GM21576 (cell line): ENCODE measurements around the gene HOXA7.

ENCODE experiments used
- ATAC-seq: cut with Tn5 transposase; IDR thresholded peaks from one replicate; pipeline ENCODE4 v1.9.1; 2021; ENCODE audit warnings: mild to moderate bottlenecking, moderate library complexity; ENCODE audit not compliant: unreplicated experiment

Gene HOXA7

GRCh38 chr7:27109466-27110185, 46.8 kb downstream of the HOXA7 start:
- no peak for ATAC-seq

DNA sequence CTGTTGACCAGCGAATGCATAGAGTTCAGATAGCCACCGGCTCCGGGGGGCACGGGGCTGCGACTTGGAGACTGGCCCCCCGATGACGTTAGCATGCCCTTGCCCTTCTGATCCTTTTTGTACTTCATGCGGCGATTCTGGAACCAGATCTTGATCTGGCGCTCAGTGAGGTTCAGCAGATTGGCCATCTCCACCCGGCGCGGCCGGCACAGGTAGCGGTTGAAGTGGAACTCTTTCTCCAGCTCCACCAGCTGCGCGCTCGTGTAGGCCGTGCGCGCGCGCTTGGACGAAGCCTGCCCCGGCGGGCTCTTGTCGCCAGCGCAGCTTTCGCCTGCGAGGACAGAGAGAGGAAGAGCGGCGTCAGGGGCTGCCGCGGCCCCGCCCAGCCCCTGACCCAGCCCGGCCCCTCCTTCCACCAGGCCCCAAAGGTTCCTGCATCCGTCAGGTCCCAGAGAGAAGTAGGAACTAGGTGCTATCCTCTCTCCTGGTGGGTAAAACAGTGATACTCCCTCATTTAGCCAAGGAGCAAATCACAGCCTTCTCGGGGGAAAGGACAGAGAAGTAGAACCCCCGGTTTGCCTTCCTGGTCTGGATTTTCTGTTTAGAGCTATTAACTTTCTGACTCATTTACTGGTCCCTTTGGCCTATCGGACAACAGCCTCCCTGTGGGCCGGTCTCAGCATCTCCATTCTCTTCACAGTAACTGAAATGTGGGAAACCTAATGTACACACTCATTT, 47.9 kb downstream of the HOXA7 start:
- ATAC-seq, result no peak

DNA sequence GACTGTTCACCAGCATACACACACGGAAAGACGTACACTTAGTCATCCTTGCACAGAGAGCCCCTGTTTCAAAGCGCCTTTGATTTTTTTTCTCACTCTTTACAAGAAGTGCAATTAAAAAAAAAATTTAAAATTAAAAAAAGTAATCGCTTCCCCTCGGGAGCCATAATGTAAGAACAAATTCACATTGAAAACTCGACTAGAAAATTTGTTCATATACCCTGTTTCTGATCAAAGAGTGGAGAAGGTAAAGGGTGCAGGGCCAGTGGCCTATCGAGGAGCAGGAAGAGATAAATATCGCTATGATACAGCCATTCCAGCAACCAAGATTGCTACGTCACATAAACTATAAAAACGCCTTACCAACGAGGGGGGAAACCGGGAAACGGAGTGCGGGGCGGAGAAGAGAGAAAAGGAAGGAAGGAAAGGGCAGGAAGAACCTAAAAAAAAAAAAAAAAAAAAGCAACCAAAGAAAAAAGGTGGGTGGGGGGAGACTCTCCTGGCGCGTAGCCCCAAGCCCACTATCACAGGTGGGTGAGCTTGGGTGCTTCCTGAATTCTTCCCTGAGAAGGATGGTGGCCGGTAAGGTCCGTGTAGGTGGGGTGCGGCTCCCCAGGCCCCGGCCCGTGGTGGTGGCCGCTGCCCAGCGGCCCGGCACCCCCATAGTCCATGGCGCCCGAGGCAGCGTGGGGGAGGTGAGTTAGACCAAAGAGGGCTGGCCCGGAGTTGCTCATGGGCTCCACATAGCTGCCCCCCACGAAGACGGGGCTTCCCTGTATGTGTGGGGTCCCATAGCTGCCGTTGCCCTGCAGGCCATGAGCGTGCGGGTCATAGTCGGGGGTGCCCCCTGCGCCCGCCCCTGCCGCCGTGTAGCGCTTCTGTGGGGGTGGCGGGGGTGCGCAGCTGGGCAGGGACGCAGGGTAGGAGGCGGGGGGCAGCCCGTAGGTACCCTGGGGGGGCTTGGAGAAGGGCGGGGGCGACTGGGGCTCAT, 48.8 kb downstream of the HOXA7 start:
- ATAC-seq, result no peak

DNA sequence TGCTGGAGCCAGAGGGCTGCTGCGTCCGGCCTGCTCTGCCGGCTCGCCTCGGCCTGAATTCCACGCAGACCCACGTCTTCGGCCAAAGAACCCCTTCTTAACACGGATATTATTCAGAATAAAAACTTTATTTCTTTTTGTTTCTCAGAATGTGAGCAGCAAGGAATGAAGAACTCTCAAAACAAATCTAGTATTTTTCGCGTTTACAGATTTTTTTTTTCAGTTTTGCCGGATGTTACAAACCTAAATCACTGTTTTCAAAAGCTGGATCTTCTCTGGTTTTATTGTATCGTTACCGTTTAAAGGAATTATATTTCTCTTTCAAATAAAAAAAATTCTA, 49.6 kb downstream of the HOXA7 start:
- no peak for ATAC-seq

GRCh38 chr7:27106181-27106900, 50.1 kb downstream of the HOXA7 start:
- no peak for ATAC-seq

DNA sequence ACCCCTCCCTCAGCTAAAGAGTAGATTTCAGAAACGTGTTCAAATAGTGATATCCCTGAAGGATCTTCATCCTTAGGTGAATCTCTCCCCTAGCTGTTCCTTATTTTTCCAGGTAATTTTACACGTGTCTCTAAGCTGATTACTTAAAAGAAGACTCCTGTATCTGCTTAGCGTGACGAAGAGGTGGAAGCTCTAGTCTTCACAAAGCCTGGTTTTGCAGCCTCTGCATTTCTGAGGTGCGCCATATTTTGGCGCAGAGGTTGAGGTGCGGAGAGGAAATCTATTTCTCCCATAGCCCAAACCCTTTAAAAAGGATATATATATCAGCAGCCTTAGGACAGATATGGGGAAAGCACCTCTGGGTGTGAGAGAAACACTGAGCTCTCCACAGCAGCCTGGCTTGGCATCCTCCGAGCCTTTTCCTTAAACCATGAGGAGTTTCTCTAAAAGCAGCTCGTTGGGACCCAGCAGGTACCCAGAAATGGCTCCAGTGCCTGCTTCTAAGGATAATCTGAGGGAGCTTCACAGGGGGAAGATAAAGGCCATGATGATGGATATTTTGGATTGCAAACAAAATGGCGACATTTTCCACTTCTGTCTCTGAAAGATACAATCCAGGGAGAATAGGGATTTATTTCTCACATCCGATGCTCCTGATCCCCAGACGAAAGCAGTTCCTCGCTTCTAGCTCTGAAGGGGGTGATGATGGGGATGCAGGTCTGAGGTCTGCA, 51.0 kb downstream of the HOXA7 start:
- ATAC-seq, result no peak

DNA sequence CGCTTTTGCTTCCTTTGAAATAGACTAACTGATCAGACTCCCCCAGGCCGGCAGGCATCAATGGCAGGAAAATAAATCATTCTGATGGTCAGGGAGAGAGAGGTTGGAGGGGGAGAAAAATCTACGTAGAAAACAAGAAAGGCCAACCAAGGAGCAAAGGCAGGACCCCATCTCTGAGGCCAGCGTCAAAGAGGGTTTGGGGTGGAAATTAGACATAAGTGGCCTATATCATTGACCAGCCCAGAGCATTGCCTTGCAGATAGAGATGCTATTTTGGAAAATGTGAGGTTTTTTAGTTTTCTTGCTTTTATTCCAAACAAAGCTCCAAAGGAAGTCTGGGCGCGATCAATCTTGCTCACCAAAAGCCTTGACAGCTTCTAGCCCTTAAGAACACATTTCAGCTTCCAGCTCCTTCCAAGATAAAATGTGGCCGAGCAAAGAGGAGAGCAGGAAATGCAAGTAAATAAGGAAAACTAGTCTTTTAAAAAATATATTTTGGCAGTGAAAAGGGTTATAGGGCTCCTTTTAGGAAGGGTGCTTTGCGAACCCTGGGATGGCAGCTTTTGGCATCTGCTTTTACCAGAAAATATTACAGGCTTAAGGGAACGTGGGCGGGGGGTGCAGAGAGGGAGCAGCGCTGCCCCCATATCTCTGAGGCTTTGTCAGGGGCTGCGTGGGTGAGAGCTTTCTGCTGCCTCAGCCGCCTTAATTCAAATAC, 52.0 kb downstream of the HOXA7 start:
- no peak for ATAC-seq
